Psoas muscle (tissue), 8 donors: ENCODE measurements around the gene AQP6. TPM values are rescaled to one million over a fixed set of nuclear protein-coding genes. Genes with fewer than 3 reads are reported as not detected.

Experiments
- ATAC-seq, 4 donors: fragments of 200-7000 bp; cut with Tn5 transposase; one replicate each; pipeline ENCODE4 v1.9.1; 2020; ENCODE audit warnings: moderate library complexity in 3 of 4, mild to moderate bottlenecking in 2 of 4
- DNase-seq, 2 donors: peaks; one replicate each; pipeline ENCODE4 v3.0.0-alpha.2; 2020
- H3K27ac ChIP-seq: fragments of 200-600 bp; one replicate; pipeline ENCODE4 v1.8.0; 2022
- H3K27me3 ChIP-seq, 3 donors: fragments of 200-600 bp in 1 of 3; one replicate each; pipeline versions ENCODE4 v1.6.1 to v1.8.0; 2013 to 2022; ENCODE audit warnings: low read length in 2 of 3, mild to moderate bottlenecking in 2 of 3, moderate library complexity in 1 of 3; ENCODE audit not compliant: insufficient read depth in 3 of 3
- H3K36me3 ChIP-seq, 2 donors: fragments of 200-600 bp in 1 of 2; one replicate each; pipeline versions ENCODE4 v1.6.1 to v1.8.0; 2013 to 2022; ENCODE audit warnings: low read depth in 1 of 2, mild to moderate bottlenecking in 1 of 2, moderate library complexity in 1 of 2; ENCODE audit not compliant: insufficient read depth in 1 of 2
- H3K4me1 ChIP-seq: fragments of 200-600 bp; one replicate; pipeline ENCODE4 v1.8.0; 2022
- H3K4me3 ChIP-seq: fragments of 200-600 bp; one replicate; pipeline ENCODE4 v1.8.0; 2022; ENCODE audit warnings: mild to moderate bottlenecking
- H3K9me3 ChIP-seq: fragments of 200-600 bp; one replicate; pipeline ENCODE4 v1.8.0; 2022
- WGBS, 3 donors: extraction: QIAGEN DNeasy Blood & Tissue Kit; methylation state at CpG; one replicate each; pipeline versions ENCODE4 v1.1.6 to v1.1.7; 2013; 5-methylcytosine and 5-hydroxymethylcytosine counted together
- intact Hi-C, 2 donors: fragments of 100-400 bp; cut with DNase I; formaldehyde crosslinking; loops; one replicate each; pipeline versions ENCODE4 v1.11.0 to v1.14.2; 2022
- polyA plus RNA-seq, 3 donors: library from polyadenylated mRNA; stranded (reverse); fragments of 200-250 nt; gene quantifications; one replicate each; pipeline ENCODE4 v1.2.3, GENCODE V29; 2013
- total RNA-seq, 4 donors: library from RNA; stranded (reverse); fragmentation: NEBNext Ultra II Directional in 2 of 4; extraction: Animal tissue kit (Norgen Biotek cat#: 25700) in 2 of 4; gene quantifications; one replicate each; pipeline versions ENCODE4 v1.2.1 to v1.2.4, GENCODE V29; 2021 to 2023
- TF ChIP-seq, protein P1 (sequence below): fragments of 200-600 bp; IDR thresholded peaks from one replicate; pipeline ENCODE4 v1.8.0; 2022; ENCODE audit warnings: antibody characterized with exemption
- donor health status: healthy with polysubstance abuse.
- donor health status: DM: no; HTN: no; CAD: no; lungs with moderate emphysema.
- donor health status: Bipolar disorder and iron deficiency.
- donor health status: healthy.
- donor health status: DM: yes; HTN: yes; CAD: no.
- donor health status: DM: no; HTN: no; CAD: no.
- donor health status: DM: no; HTN: no; CAD: no.
- donor health status: DM: yes; HTN: yes; CAD: no.

The AQP6 gene
- total and polyA plus RNA-seq, 7 donors = 0.04 TPM; not detected in 6

DNA sequence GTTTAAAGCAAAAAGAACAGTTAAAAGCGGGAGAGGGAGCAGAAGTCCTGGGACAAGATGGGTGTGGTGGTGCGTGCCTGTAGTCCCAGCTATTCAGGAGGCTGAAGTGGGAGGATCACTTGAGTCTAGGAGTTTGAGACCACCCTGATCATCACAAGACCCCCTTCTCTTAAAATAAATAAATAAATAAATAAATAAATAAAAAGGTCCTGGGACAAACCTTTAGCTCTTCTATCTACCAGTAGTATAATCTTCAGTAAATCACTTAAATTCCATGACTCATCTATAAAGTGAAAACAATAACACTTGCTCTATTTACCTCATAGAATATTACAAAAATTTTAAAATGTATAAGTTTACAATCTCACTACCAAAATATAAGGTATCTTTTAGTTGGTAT, 46.8 kb downstream of the AQP6 start:
- no peaks in the 10 kb centered on the region for H3K36me3 ChIP-seq
- DNase-seq (no peak), ATAC-seq (no peak)
- TF ChIP-seq, protein P1, sequence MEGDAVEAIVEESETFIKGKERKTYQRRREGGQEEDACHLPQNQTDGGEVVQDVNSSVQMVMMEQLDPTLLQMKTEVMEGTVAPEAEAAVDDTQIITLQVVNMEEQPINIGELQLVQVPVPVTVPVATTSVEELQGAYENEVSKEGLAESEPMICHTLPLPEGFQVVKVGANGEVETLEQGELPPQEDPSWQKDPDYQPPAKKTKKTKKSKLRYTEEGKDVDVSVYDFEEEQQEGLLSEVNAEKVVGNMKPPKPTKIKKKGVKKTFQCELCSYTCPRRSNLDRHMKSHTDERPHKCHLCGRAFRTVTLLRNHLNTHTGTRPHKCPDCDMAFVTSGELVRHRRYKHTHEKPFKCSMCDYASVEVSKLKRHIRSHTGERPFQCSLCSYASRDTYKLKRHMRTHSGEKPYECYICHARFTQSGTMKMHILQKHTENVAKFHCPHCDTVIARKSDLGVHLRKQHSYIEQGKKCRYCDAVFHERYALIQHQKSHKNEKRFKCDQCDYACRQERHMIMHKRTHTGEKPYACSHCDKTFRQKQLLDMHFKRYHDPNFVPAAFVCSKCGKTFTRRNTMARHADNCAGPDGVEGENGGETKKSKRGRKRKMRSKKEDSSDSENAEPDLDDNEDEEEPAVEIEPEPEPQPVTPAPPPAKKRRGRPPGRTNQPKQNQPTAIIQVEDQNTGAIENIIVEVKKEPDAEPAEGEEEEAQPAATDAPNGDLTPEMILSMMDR = no peak
- 81 to 98% (median 95%) methylated on average over 2 of the region's 2 CpGs for WGBS, 3 donors
- no peak overlapping the region for H3K4me3 ChIP-seq
- intact Hi-C loops = no loop called here
- no peaks in the 10 kb centered on the region for H3K9me3 ChIP-seq
- H3K27ac ChIP-seq = no peak overlapping the region
- no peaks in the 10 kb centered on the region for H3K27me3 ChIP-seq
- no peaks in the 10 kb centered on the region for H3K4me1 ChIP-seq

DNA sequence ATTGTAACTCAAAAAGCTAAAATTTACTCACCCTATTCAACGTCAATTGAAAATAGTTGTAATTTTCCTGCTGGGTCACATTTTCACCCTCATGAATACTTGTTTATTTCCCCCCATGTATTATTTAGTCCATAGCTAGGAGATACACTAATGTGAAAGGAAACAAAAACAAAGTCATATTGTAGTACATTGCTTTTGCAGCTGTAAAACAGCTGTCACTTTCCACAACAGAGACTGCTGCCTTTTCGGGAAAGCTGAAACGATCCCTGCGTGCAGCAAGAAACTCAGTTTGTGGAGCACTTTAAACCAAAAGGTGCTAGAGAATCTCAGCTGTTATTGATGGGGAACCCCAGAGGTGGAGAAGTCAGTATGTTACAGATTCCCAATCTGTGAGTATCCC, 48.3 kb downstream of the AQP6 start:
- no peak for DNase-seq
- Histone ChIP-seq H3K4me1 (no peaks in the 10 kb centered on the region), H3K27ac (no peak overlapping the region), H3K27me3 (no peaks in the 10 kb centered on the region), H3K36me3 (no peaks in the 10 kb centered on the region), H3K4me3 (no peak overlapping the region), H3K9me3 (no peaks in the 10 kb centered on the region)
- no peak for ATAC-seq
- intact Hi-C loops = no loop called here
- 28 to 31% (median 31%) methylated on average over 4 of the region's 4 CpGs for WGBS, 3 donors
- TF ChIP-seq, protein P1 = no peak

DNA sequence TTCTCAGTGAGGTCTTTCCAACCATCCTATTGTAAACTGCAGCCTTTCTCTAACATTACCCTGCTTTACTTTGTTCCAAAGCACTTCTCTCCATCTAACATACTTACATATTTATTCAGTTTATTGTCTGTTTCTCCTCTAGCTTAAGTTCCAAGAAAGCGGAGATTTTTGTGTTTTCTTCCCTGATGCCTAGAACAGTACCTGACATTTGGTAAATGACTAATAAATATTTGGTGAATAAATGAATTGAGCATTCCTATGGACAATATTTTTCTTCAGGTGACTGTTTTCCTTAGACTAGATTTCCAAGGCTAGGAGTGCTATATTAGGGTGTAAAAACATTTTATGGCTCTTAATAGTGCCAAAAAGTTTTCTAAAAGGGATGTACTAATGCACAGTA, 50.2 kb downstream of the AQP6 start:
- TF ChIP-seq, protein P1 = no peak
- Histone ChIP-seq H3K27me3 (no peaks in the 10 kb centered on the region), H3K36me3 (no peaks in the 10 kb centered on the region), H3K4me1 (no peaks in the 10 kb centered on the region), H3K9me3 (no peaks in the 10 kb centered on the region), H3K4me3 (no peak overlapping the region), H3K27ac (no peak overlapping the region)
- no peak for ATAC-seq
- DNase-seq = no peak
- intact Hi-C loops = no loop called here
- WGBS, 3 donors = 97 to 100% (median 100%) methylated on average over 1 of the region's 1 CpG

DNA sequence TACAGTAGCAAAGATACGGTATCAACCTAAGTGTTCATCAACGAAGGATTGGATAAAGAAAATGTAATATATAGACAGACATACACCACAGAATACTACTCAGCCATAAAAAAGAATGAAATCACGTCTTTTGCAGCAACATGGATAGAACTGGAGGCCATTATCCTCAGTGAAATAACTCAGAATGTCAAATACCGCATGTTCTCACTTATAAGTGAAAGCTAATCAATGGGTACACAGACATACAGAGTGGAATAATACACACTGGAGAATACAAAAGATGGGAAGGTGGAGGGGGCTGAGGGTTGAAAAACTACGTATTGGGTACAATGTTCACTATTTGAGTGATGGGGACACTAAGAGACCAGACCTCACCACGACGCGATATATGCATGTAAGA, 51.5 kb downstream of the AQP6 start:
- no peak overlapping the region for H3K27ac ChIP-seq
- no peak for ATAC-seq
- 72 to 80% (median 77%) methylated on average over 8 of the region's 8 CpGs for WGBS, 3 donors
- DNase-seq = no peak
- no peaks in the 10 kb centered on the region for H3K27me3 ChIP-seq
- TF ChIP-seq, protein P1 = no peak
- H3K4me3 ChIP-seq = peak overlapping the region; percentile 76
- H3K36me3 ChIP-seq = no peaks in the 10 kb centered on the region
- intact Hi-C loops = loop anchor here in 1 of 2 donors (1.0 kb wide), 1 partner anchor 14 kb away; no protein-coding TSS in a partner anchor
- no peaks in the 10 kb centered on the region for H3K4me1 ChIP-seq
- H3K9me3 ChIP-seq = no peaks in the 10 kb centered on the region

DNA sequence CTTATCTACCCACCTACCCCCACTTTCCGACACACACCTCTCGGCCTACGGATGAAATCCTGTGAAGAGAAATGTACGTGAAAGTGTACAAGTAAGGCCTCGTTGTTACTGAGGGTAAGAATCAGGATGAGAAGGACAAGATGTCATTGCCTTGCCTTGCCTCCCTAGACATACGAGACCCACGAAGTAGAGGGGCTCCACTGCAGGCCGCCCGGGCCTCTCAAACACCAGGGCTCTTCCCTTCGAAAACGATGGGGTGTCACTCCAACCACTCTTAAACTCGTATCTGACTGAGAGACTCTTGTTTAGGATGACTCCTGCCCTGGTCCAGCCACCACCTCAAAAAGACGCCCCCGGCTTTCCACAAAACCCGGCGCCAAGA, 52.0 kb downstream of the AQP6 start:
- Histone ChIP-seq H3K4me3 (peak overlapping the region; percentile 76), H3K36me3 (no peaks in the 10 kb centered on the region), H3K27ac (peak overlapping the region; percentile 32), H3K27me3 (no peaks in the 10 kb centered on the region), H3K4me1 (no peaks in the 10 kb centered on the region), H3K9me3 (no peaks in the 10 kb centered on the region)
- DNase-seq (no peak), ATAC-seq (peak; percentile 2 to 22 (median 10))
- TF ChIP-seq, protein P1 = no peak
- 3 to 5% (median 5%) methylated on average over 16 of the region's 16 CpGs for WGBS, 3 donors
- intact Hi-C loops = loop anchor here in 1 of 2 donors (1.0 kb wide), 1 partner anchor 14 kb away; no protein-coding TSS in a partner anchor
